ENCODE data around the gene SRSF11.

DNA sequence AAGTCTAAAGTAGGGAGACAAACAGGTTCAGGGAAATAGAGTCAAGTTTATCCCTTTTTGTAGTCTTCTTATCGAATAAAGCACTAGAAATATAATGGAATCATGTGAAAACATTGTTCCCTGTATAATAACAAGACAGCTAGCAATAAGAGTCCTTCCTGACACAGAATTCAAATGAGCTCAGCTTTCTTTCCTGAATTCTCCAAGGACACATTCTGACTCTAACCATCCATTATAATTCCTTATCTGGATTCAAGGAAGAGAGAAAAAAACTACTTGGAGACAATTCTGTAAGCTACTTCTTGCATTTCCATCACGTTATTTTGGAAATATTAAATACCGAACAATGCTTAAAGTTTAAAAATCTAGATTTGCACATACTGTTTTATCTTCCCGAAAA lies 74.6 kb downstream of the SRSF11 start:
- TF ChIP-seq, protein P1, sequence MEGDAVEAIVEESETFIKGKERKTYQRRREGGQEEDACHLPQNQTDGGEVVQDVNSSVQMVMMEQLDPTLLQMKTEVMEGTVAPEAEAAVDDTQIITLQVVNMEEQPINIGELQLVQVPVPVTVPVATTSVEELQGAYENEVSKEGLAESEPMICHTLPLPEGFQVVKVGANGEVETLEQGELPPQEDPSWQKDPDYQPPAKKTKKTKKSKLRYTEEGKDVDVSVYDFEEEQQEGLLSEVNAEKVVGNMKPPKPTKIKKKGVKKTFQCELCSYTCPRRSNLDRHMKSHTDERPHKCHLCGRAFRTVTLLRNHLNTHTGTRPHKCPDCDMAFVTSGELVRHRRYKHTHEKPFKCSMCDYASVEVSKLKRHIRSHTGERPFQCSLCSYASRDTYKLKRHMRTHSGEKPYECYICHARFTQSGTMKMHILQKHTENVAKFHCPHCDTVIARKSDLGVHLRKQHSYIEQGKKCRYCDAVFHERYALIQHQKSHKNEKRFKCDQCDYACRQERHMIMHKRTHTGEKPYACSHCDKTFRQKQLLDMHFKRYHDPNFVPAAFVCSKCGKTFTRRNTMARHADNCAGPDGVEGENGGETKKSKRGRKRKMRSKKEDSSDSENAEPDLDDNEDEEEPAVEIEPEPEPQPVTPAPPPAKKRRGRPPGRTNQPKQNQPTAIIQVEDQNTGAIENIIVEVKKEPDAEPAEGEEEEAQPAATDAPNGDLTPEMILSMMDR (IDR thresholded peaks at IDR 0.05) = no peak
- no peak for TF ChIP-seq EP300 (IDR thresholded peaks at IDR 0.05)
